RWPE2 (cell line): ENCODE data around the gene HMGN4.

Experiments used
- ATAC-seq: fragments of 200-7000 bp; cut with Tn5 transposase; 3 replicates; pipeline ENCODE4 v1.9.1; 2021; ENCODE audit warnings: low read depth
- DNase-seq: peaks from one replicate; pipeline ENCODE4 v3.0.0-alpha.2; 2020; ENCODE audit warnings: low spot score
- H3K27ac ChIP-seq: fragments of 450-650 bp; 2 replicates; pipeline ENCODE4 v1.5.1; 2017; ENCODE audit warnings: mild to moderate bottlenecking; ENCODE audit not compliant: poor library complexity, severe bottlenecking
- H3K27me3 ChIP-seq: fragments of 250-450 bp; sonication (Bioruptor Pico); 2 replicates; pipeline ENCODE4 v1.5.1; 2021; ENCODE audit warnings: mild to moderate bottlenecking, moderate library complexity; ENCODE audit not compliant: insufficient read depth, poor library complexity, severe bottlenecking
- H3K36me3 ChIP-seq: fragments of 250-450 bp; sonication (Bioruptor Pico); 2 replicates; pipeline ENCODE4 v1.5.1; 2020; ENCODE audit warnings: low read depth, mild to moderate bottlenecking, moderate library complexity
- H3K4me1 ChIP-seq: fragments of 250-450 bp; sonication (Bioruptor Pico); 2 replicates; pipeline ENCODE4 v1.5.1; 2021; ENCODE audit warnings: mild to moderate bottlenecking, moderate library complexity; ENCODE audit not compliant: insufficient read depth, poor library complexity, severe bottlenecking
- H3K4me3 ChIP-seq: fragments of 250-450 bp; sonication (Bioruptor Pico); 2 replicates; pipeline ENCODE4 v1.5.1; 2021; ENCODE audit warnings: mild to moderate bottlenecking, moderate library complexity; ENCODE audit not compliant: severe bottlenecking
- H3K9me3 ChIP-seq: fragments of 250-450 bp; sonication (Bioruptor Pico); 2 replicates; pipeline ENCODE4 v1.5.1; 2021; ENCODE audit warnings: mild to moderate bottlenecking, moderate library complexity; ENCODE audit not compliant: severe bottlenecking
- TF ChIP-seq, protein P1 (sequence below): fragments of 450-650 bp; IDR thresholded peaks from one replicate; pipeline ENCODE4 v1.5.1; 2017; ENCODE audit warnings: mild to moderate bottlenecking, moderate library complexity; ENCODE audit not compliant: poor library complexity, severe bottlenecking

Gene HMGN4

DNA sequence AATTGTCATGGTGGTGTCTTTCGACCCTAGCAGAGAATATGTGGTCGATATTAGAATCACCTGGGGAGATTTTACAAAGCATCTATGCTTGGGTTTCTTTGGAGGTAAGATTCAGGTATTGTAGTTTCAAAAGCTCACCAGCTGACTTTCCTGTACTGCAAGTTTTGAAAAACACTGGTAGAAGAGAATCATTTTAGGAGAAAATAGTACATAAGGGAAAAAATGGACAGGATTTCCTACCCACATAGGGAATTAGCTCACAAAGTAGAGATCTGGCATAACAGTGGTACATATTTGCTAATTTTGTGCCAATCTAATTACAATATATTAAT is 31.2 kb downstream of the HMGN4 start:
- Histone ChIP-seq H3K27me3 (no peaks in the 10 kb centered on the region), H3K9me3 (no peaks in the 10 kb centered on the region), H3K36me3 (no peaks in the 10 kb centered on the region), H3K27ac (peak overlapping the region; percentile 18), H3K4me1 (peaks cover 4% of the 10 kb centered on the region), H3K4me3 (peak overlapping the region; percentile 51)
- ATAC-seq (no peak), DNase-seq (no peak)
- TF ChIP-seq, protein P1, sequence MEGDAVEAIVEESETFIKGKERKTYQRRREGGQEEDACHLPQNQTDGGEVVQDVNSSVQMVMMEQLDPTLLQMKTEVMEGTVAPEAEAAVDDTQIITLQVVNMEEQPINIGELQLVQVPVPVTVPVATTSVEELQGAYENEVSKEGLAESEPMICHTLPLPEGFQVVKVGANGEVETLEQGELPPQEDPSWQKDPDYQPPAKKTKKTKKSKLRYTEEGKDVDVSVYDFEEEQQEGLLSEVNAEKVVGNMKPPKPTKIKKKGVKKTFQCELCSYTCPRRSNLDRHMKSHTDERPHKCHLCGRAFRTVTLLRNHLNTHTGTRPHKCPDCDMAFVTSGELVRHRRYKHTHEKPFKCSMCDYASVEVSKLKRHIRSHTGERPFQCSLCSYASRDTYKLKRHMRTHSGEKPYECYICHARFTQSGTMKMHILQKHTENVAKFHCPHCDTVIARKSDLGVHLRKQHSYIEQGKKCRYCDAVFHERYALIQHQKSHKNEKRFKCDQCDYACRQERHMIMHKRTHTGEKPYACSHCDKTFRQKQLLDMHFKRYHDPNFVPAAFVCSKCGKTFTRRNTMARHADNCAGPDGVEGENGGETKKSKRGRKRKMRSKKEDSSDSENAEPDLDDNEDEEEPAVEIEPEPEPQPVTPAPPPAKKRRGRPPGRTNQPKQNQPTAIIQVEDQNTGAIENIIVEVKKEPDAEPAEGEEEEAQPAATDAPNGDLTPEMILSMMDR = peak; percentile 34

DNA sequence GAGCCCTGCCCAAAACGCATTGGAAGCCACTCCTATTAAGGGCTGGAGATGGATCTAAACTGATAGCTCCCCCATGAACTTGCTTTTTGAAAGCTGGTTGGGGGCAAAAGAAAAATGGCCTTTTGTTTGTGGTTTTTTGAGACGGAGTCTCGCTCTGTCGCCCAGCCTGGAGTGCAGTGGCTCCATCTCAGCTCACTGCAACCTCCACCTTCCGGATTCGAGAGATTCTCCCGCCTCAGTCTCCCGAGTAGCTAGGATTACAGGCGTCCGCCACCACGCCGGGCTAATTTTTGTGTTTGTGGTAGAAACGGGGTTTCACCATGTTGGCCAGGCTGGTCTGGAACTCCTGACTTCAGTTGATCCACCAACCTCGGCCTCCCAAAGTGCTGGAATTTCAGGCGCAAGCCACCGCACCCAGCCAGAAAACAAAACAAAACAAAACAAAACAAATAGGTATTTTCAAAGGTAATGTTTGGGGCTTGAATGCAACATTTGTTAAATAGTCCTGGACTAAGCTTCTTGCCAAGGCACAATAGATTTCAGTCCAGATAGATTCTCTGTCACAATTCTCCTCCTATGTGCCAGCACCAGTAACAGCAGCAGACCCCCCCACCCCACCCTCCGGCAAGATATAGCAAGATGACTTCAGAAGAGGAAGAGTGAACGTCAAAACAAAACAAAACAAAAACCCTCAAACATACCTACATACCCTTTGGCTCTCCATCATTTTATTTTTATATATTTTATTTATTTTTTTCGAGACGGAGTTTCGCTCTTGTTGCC is 32.1 kb downstream of the HMGN4 start:
- Histone ChIP-seq H3K4me1 (peaks cover 4% of the 10 kb centered on the region), H3K27ac (no peak overlapping the region), H3K9me3 (no peaks in the 10 kb centered on the region), H3K27me3 (no peaks in the 10 kb centered on the region), H3K4me3 (no peak overlapping the region), H3K36me3 (no peaks in the 10 kb centered on the region)
- TF ChIP-seq, protein P1 = no peak
- DNase-seq (no peak), ATAC-seq (no peak)

DNA sequence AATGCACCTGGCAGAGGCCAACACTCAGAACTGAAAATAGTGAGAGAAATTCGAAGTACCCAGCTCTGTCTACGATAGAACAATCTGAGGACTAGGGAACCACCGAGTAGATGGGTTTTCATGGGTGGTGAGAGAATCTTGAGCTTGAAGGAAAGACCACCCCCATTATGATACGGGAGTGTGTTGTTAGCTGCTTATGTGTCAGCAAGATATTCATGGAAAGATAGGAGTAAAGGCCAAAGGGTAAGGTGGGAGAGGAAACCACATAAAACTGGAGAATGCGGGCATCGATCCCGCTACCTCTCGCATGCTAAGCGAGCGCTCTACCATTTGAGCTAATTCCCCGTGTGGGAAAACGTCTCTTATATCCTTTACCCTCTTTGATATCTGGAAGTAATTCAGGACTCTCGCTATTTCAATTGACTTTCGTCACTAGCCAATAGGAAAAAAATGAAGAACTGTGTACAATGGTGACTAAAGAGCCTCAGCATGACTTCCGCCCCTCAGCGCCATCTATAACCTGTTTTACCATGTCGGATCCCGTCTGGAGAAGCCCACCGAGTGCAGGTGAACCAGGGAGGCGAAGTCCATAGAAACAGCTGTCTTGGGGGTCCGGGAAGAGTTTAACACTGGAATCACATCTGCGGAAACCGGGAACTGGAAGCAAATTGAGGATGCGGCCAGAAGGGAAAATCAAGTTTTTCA is 33.6 kb downstream of the HMGN4 start:
- Histone ChIP-seq H3K4me3 (peak overlapping the region; percentile 42), H3K9me3 (no peaks in the 10 kb centered on the region), H3K27ac (peak overlapping the region; percentile 53), H3K36me3 (no peaks in the 10 kb centered on the region), H3K4me1 (peaks cover 4% of the 10 kb centered on the region), H3K27me3 (no peaks in the 10 kb centered on the region)
- TF ChIP-seq, protein P1 = no peak
- DNase-seq = peak; percentile 77
- ATAC-seq = peak; percentile 61

DNA sequence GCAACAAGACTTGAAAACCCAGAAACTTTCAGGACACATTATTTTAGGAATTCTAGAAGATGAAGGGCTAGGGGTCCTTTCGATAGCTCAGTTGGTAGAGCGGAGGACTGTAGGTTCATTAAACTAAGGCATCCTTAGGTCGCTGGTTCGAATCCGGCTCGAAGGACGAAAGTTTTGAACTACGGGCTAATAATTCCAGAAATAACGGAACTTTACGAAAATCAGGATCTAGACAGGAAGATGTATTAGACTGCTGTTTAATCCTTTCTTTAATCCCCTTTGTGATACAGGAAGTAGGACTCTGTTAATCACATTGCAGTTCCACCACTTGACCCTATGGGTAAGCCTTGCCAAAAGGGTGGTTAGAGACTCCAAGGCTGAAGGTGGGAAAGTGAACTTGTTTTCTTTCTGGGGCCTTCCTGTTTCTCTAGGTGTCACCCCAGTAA is 37.4 kb downstream of the HMGN4 start:
- Histone ChIP-seq H3K4me3 (no peak overlapping the region), H3K27ac (no peak overlapping the region), H3K4me1 (no peaks in the 10 kb centered on the region), H3K27me3 (no peaks in the 10 kb centered on the region), H3K36me3 (no peaks in the 10 kb centered on the region), H3K9me3 (no peaks in the 10 kb centered on the region)
- ATAC-seq = no peak
- TF ChIP-seq, protein P1 = no peak
- DNase-seq = no peak
